K562 (cell line): ENCODE measurements around the gene ADAMTS14. TPM values are rescaled to one million over a fixed set of nuclear protein-coding genes. Genes with fewer than 3 reads are reported as not detected.

ENCODE experiments used
- ADNP ChIP-seq: fragments of 200-800 bp; sonication (Bioruptor generic); IDR thresholded peaks from 2 replicates; pipeline ENCODE4 v1.6.1; 2016; ENCODE audit warnings: missing genetic modification characterization, missing compliant biosample characterization
- MCM3 ChIP-seq: fragments of 450-650 bp; IDR thresholded peaks from 2 replicates; pipeline ENCODE4 v1.6.1; 2016
- MED1 ChIP-seq: sonication (generic); formaldehyde crosslinking; IDR thresholded peaks from 2 replicates; pipeline ENCODE4 v1.8.1; 2023; ENCODE audit warnings: missing genetic modification reagents, borderline replicate concordance
- TFAM ChIP-seq: fragments of 250-450 bp; sonication (Bioruptor Pico); conservative IDR thresholded peaks from 2 replicates; pipeline ENCODE4 v1.5.0; 2021; ENCODE audit warnings: mild to moderate bottlenecking, moderate library complexity
- TRIM25 ChIP-seq: fragments of 450-650 bp; IDR thresholded peaks from 2 replicates; pipeline ENCODE4 v1.7.0; 2016; ENCODE audit warnings: borderline replicate concordance
- U2AF1 ChIP-seq: fragments of 200-400 bp; formaldehyde crosslinking; optimal IDR thresholded peaks from 2 replicates; pipeline ENCODE3; 2017; ENCODE audit warnings: mild to moderate bottlenecking, low read depth, low read length, moderate library complexity
- USF1 ChIP-seq: sonication (generic); formaldehyde crosslinking; IDR thresholded peaks from 2 replicates; pipeline ENCODE4 v1.9.0; 2022; ENCODE audit warnings: mild to moderate bottlenecking, missing genetic modification reagents
- ZKSCAN8 ChIP-seq: fragments of 200-800 bp; sonication (Bioruptor generic); IDR thresholded peaks from 2 replicates; pipeline ENCODE4 v1.6.1; 2016; ENCODE audit warnings: missing genetic modification characterization, missing compliant biosample characterization
- ZNF318 ChIP-seq, 2 experiments: fragments of 450-650 bp; IDR thresholded peaks; 2 replicates each; pipeline ENCODE4 v1.6.1; 2016; ENCODE audit warnings: mild to moderate bottlenecking in 2 of 2, borderline replicate concordance in 1 of 2, low read depth in 1 of 2, moderate library complexity in 1 of 2
- polyA plus RNA-seq, 8 experiments: library from polyadenylated mRNA; depleted of rRNA in 4 of 8; stranded (reverse) in 5 of 8; unstranded in 3 of 8; fragments of >200 nt; fragmentation: Nextera tagmentation in 2 of 8; fragmentation: Illumina TruSeq in 1 of 8; extraction: Ambion mirVana in 2 of 8; extraction: Trizol in 1 of 8; gene quantifications; 2 replicates each; pipeline versions ENCODE4 v1.2.1 to v1.2.3, GENCODE V29; 2011 to 2014; ENCODE audit warnings: inconsistent platforms in 1 of 8, missing spikeins in 1 of 8
- total RNA-seq, 7 experiments: library from RNA; depleted of rRNA in 6 of 7; stranded (reverse); fragments of >200 nt in 6 of 7; fragmentation: Illumina TruSeq in 2 of 7; extraction: Trizol in 2 of 7; gene quantifications; 2 replicates each; pipeline versions ENCODE4 v1.2.1 to v1.2.3, GENCODE V29; 2011 to 2021; ENCODE audit warnings: low replicate concordance in 1 of 7
- TF ChIP-seq, protein P1 (sequence below): fragments of 450-650 bp; IDR thresholded peaks from 2 replicates; pipeline ENCODE4 v1.6.1; 2016; ENCODE audit warnings: mild to moderate bottlenecking

Gene ADAMTS14
- total and polyA plus RNA-seq, 9 of the 15 experiments (the other 6 are each of a cell fraction or from before 2014, with no cell fraction given) = 0.04 to 37.4 (median 15.9) TPM

DNA sequence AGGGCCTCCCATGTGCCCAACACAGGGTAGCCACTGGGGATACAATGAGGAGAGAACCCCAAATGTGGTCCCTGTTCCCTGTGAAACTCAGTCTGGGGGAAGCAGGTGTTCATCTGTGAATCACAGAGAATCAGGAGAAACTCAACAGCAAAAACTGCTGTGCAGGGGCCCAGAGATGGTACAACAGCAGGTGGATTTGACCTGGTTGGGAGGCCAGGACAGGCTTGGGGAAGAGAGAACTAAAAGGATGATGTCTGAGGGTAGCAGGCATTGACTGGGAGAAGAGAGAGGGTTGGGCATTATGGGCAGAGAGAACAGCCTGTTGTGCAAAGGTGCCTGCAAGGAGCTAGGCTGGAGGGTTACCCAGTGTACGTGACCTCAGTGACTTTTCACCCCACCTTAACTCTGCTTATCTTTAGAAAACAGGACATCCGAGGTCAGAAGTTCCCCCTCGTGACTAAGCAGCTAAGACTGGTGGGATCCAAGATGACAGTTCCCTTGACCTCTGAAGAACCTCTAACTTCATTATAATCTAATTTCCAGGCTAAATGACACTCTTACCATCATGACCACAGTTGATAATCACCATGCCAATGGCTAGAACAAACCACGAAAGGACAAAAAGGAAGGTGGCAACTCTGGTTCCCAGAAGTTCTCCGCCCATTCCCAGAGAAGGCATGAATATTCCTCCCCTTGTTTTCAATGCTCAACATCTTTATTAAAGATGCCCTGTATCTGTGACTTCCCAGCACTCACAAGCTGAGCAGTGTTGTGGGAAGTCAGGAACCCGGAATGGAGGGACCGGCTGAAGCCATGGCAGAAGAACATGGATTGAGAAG is 5.1 kb upstream of the ADAMTS14 start (continued):
- TF ChIP-seq, protein P1, sequence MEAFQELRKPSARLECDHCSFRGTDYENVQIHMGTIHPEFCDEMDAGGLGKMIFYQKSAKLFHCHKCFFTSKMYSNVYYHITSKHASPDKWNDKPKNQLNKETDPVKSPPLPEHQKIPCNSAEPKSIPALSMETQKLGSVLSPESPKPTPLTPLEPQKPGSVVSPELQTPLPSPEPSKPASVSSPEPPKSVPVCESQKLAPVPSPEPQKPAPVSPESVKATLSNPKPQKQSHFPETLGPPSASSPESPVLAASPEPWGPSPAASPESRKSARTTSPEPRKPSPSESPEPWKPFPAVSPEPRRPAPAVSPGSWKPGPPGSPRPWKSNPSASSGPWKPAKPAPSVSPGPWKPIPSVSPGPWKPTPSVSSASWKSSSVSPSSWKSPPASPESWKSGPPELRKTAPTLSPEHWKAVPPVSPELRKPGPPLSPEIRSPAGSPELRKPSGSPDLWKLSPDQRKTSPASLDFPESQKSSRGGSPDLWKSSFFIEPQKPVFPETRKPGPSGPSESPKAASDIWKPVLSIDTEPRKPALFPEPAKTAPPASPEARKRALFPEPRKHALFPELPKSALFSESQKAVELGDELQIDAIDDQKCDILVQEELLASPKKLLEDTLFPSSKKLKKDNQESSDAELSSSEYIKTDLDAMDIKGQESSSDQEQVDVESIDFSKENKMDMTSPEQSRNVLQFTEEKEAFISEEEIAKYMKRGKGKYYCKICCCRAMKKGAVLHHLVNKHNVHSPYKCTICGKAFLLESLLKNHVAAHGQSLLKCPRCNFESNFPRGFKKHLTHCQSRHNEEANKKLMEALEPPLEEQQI = no peak
- no peak for TF ChIP-seq MCM3
- no peak for TF ChIP-seq U2AF1
- no peak for TF ChIP-seq ADNP (tag)
- peak; percentile 89 for TF ChIP-seq USF1 (CRISPR knock-in tag)
- peak; percentile 53; the same call in 1 of the 2 replicates for TF ChIP-seq TRIM25
- TF ChIP-seq MED1 = no peak
- TF ChIP-seq ZKSCAN8 (CRISPR knock-in tag) = peak; percentile 77
- no peak for TF ChIP-seq TFAM (CRISPR knock-in tag)
- peak in 1 of 2 experiments; percentile 84; a peak in 2 of 4 replicates for TF ChIP-seq ZNF318 (IDR thresholded peaks at IDR 0.05; ENCODE audit: borderline replicate concordance in 1 of 2, low read depth in 1 of 2)
